Inflammatory macrophage (primary cell): Measurements from ENCODE around the gene PIP4P1.
"Not testable (repeated sequence)": the region's sequence is repeated elsewhere in the genome, so short reads cannot be mapped to it uniquely, and the experiment has no call there.

Experiments
- DNase-seq, 2 donors: peaks; one replicate each; pipeline ENCODE4 v3.0.0-alpha.2; 2020 to 2022
- total RNA-seq, 18 experiments: gene quantifications; one replicate each; lab custom pipeline; 2026; ENCODE audit warnings: mixed read lengths in 6 of 18, inconsistent platforms in 2 of 18; lab: John Stamatoyannopoulos, UW

PIP4P1 gene
- 13.8 to 48.4 (median 29.9) reads per million in 18 experiments for total RNA-seq

DNA sequence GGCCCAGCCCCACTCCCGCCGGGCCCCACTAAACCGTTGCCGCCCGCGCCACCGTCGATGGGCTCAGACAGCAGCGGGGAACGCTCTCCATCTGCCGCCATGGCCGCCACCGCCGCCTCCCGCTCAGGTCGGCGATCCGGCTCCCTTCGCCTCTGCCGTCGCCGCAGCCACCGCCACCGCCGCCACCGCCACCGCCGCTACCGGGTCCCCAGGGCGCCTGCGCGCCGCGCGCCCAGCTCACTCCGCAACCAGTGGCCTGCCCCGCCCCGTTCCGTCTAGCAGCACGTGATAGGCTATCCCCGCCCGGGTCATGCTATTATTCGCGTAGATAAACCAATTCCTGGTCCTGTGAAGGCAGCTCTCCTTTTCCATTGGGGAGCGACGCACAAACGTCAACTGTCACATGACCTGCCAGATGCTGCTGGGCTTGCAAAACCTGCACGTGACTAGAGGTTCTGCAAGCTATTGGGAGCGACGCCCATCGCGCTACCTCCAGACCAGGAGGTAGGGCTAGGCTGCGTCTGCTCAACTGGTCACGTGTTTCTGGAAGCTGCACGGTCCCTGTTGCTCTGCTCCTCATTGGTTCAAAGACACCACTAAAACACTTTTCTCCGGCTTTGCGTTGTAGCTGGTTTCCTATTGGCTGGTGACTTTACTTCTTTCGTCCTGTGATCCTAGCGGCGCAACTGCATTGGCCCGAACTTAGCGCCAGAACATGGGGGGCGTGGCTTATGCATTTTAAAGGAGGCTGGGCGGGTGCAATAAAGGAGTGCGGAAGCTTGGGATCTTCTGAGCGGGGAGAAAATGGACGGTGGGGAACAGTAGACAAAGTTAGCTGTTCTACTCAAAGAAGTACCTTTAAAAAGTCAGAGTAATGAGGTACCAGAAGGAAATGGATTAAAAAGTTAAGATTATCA lies at the start of gene PIP4P1:
TSS of gene PIP4P1 (minus strand) at position 210 of the 917 bp plus-strand sequence. CDS start at position 101, 109 bp downstream.
- peak; percentile 100 for DNase-seq

DNA sequence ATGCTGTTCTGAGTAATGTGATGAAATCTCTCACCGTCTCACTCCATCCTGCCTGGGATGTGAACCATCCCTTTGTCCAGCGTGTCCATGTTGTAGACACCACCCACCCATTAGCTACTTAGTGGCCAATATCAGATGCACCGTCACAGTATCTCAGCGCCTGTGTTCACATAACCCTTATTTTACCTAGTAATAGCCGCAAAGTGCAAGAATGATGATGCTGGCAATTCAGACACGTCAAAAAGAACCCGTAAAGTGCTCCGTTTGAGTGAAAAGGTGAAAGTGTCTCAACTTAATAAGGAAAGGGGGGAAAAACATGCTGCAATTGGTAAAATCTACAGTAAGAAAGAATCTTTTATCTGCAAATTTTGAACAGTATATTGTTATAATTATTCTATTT lies 47.1 kb upstream of the PIP4P1 start:
- no peak for DNase-seq

DNA sequence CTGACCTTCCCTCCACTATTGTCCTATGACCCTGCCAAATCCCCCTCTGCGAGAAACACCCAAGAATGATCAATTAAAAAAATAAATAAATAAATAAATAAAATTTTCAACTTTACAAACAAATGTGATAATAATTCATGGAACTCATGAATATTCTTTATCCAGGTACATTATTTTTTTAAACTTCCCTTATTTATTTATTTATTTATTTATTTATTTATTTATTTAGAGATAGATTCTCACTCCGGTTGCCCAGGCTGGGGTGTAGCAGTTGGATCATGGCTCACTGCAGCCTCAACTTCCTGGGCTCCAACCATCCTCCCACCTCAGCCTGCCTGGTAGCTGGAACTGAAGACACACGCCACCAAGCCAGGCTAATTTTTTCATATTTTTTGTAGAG lies 46.3 kb upstream of the PIP4P1 start:
- not testable (repeated sequence) for DNase-seq

DNA sequence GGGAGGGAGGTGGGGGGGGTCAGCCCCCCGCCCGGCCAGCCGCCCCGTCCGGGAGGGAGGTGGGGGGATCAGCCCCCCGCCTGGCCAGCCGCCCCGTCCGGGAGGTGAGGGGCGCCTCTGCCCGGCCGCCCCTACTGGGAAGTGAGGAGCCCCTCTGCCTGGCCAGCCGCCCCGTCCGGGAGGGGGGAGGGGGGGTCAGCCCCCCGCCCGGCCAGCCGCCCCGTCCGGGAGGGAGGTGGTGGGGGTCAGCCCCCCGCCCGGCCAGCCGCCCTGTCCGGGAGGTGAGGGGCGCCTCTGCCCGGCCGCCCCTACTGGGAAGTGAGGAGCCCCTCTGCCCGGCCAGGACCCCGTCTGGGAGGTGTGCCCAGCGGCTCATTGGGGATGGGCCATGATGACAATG lies 45.5 kb upstream of the PIP4P1 start:
- DNase-seq = not testable (repeated sequence)

DNA sequence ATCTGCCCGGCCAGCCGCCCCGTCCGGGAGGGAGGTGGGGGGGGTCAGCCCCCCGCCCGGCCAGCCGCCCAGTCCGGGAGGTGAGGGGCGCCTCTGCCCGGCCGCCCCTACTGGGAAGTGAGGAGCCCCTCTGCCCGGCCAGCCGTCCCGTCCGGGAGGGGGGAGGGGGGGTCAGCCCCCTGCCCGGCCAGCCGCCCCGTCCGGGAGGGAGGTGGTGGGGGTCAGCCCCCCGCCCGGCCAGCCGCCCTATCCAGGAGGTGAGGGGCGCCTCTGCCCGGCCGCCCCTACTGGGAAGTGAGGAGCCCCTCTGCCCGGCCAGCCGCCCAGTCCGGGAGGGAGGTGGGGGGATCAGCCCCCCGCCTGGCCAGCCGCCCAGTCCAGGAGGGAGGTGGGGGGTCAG lies 45.0 kb upstream of the PIP4P1 start:
- not testable (repeated sequence) for DNase-seq

DNA sequence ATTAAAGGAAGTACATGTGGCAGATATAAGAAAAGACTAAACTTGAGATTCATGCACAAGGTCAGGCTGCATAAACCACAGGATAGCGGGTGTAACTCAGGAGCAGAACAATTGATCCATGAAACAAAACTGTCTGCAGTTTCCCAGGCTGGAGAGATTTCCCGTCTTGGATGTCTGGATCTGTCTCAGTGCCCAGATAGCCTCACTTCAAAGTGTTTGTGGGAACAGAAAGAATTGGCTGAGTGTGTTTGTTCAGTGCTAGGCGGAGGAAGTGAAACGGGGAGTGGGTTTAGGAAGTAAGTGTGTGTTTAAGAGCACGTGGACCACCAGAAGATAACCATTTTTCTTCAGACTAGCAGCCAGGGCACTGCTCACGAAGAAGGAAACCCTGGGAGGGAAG lies 42.7 kb upstream of the PIP4P1 start:
- DNase-seq = peak in 1 of 2 donors; percentile 28

DNA sequence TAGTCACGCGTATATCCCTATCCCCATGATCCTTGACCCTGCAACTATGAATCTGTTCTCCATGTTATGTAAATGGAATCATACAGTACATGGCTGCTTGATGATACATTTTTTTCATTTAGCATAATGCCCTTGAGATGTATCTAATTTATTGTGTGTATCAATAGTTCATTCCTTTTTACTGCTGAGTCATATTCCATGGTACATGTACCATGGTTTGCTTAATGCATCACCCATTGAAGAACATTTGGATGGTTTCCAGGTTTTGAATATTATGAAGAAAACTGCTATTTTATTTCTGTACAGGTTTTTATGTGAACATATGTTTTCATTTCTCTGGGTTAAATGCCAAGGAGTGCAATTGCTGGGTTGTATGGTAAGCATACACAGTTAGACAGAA lies 40.1 kb upstream of the PIP4P1 start:
- DNase-seq = no peak

DNA sequence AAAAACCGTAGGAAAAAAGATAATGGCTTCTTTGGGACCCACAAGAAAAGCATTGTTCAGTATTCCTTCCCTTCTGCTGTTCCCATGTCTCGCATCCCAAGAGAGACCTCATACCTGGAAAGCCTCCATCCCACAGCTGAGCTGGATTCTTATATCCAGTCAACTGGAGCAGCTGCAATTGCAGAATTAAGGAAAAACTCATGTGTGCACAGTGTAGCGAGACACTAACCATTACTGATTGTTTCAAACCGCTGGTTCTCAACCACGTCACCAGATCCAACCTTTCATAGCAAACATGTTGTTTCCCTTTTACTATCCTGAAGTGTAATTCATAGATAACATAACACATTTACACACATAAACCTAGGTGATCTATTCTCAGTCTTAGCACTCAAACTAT lies 38.6 kb upstream of the PIP4P1 start:
- DNase-seq = no peak

DNA sequence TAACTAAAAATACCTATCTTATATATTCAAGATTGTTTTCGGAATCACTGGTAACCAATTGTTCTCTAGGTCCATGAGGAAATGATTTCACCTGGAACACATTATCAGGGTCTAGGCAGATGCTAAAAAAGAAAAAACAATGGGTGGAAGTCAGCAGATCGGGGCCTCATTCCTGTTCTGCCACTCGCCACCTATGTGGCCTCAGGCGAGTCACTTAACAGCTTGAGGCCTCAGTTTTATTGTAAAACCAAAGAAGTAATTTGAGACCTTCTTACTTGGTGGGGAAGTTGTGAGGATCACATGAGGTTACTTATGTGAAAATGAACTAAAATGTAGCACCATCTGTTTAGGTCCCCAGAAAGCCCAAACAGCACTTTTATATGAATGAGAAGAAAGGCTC lies 37.9 kb upstream of the PIP4P1 start:
- DNase-seq = no peak

DNA sequence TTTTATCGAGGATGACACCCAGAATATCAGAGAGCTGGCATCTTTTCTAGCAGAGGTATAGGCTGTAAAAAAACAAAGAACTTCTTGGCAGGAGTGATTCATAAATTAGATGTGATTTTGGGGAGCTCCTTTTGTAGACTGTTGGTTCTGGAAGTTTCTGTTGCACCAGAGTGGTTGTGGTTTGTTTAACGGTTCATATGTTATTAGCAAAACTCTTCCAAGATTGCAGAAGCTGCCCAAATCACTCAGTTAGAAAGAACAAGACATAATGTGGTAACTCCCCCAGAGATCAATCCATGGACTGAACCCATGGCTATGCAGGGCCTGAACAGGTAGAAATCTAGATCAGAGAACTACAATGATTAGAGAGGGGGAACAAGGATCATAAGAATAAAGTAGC lies 37.4 kb upstream of the PIP4P1 start:
- peak in 1 of 2 donors; percentile 16 for DNase-seq

DNA sequence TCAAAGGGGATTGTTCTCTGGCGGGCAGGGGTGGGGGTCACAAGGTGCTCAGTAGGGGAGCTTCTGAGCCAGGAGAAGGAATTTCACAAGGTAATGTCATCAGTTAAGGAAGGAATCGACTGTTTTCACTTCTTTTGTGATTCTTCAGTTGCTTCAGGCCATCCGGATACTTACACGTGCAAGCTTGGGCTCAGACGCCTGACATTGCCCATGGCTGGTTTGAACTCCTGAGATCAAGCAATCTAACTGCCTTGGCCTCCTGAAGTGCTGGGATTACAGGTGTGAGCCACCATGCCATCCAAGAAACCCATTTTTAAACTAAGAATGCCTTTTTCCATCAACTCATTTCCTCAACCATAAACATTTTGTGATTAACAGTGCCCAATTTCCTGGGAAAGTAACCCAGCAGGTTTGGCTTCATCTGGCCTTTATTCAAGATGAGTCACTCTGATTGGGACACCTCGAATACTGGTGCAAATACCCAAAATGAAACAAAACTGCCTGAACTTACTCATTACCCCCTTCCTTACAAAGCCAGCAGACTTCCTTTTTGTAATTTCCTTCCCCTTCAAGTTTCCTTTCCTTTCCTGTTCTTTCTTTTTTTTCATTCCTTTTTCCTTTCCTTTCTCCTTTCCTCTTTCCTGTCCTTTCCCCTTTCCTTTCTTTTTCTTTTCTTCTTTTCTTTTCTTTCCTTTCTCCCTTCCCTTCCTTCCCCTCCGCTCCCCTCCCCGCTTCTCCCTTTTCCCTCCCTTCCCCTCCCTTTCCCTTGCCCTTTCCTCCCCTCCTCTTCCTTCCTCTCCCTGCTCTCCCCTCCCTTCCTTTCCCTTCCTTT lies 33.9 kb upstream of the PIP4P1 start:
- DNase-seq = peak; percentile 33 to 72

DNA sequence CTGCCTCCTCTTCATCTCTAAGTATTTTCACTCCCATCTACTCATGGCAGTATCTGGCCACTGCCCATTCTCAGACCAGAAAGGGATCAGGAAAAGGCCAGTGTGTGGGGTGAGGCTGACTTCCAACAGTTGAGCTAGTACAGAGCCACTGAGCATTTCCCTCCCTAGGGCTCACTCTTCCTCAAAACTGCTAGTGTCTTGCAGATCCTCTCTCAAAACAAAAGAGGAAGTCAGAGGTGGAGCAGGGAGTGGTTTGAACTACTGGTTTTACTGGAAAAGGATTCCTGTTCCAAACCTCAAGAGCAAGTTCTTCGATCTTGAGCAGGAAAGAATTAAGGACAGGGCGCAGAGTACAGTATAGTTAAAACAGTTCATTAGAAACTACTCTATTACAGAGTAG lies 32.4 kb upstream of the PIP4P1 start:
- DNase-seq = peak; percentile 84

DNA sequence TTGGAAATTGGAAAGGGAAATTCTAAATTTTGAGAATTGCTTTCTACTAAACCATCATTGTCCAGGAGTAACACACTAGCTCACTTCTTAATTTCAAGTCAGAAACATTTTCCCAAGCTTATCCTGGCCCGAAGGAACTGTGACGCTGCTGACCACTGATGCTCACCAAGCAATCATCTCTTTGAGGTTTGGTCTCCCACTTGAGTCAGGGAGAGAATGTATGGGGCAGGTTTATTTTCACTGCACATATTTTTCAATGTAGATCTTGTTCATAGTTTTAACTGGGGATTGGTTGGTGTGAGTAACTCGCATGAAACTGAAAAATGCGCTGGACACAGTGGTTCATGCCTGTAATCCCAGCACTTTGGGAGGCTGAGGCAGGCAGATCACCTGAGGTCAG lies 31.3 kb upstream of the PIP4P1 start:
- DNase-seq = no peak

DNA sequence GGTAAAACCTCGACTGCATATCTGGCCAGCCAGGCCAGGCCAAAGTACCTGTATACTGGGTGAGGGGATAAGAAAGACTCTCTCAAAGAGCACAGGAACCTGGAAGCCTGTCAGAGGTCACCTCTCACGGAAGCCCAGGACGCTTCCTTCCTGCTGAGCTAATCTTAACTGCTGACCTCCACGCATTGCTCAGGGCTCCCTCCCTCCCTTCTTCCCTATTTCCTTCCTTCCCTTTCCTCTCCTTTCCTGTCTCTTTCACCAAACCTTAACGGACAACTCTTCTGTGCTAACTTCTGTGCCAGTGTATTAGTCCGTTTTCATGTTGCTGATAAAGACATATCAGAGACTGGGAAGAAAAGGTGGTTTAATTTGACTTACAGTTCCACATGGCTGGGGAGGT lies 29.3 kb upstream of the PIP4P1 start:
- no peak for DNase-seq

DNA sequence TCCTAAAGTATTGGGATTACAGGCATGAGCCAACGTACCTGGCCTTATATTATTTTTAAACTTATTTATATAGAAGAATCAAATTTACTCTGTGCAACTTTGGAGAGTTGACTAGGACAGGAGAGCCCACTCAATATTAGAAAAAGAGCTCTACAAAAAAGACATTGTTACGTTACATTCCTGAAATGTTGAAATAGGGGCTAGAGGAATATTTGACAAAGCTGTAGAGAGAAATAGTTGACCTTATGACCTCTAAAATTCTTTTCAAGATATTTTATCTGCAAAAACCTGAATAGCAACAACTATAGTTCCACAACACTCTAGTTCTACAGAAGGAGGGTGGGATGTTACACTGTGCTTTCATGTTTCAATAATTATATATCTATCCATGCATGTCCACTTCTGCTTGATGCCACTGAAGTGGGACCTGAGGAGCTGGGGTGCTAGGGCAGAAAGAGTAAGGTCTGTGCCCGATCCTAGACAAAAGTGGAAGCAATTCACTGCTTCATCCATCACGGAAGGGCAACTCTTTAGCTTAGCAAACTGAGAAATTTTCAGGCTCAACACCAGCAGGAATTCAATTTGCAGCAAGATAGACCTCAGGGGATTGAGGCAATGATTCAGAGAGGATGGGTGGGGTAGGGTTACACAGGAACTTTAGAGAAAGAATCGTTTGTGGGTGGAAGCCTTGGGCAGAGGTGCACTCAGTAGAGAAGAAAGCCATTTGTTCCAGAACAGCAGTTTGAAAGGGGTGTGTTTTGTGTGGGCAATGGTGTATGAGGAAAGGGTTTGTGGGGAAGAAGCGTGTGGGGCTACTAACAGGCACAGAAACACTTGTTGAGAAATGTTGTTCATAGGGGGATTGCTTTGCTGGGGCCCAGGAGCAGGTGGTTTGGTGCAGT lies 28.1 kb upstream of the PIP4P1 start:
- DNase-seq = peak; percentile 65 to 66

DNA sequence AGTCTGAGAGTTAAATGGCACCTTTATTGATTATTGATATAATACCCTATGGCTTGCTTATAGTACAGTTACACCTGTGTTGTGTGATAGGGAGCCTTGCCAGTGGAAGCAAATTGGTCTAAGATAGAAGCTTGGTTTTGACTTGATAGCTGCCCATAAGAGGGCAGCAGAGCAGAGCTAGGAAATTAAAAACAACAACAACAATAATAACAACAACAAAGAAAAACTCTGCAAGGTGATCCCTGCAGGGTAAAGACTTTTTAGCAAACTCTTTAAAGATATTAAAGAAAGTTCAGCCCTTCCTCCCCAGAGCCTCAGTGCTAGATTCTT lies 26.1 kb upstream of the PIP4P1 start:
- DNase-seq = no peak

DNA sequence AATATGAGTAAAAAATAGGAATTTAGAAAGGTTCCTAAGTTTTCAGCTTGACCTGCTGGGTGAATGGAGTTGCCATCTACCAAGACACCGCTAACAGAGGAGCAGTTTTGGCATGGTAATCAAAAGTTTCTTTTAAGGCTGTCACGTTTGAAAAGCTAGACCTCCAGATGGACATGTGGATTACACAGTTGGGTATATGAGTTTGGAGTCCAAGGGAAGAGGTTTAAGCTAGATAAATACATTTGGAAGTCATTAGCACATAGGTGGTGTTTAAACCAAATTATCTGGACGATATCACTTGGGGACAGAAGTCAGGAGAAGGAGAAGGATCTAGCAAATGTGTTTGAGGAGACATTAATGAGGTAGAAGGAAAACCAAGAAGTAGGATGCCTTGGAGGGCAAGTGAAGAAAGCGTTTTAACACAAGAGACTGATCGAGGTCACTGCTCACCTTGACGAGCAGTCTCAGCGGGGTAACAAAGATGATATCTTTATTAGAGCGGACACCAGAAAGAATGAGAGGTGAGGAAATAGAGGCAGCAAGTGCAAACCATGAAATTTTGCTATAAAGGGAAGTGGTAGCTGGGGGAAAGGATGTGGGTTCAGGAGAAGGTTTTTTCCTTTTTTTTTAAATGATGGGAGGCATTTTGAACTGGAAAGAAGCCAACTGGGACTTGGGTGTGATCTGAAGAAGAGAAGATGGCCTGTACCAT lies 25.6 kb upstream of the PIP4P1 start:
- peak; percentile 20 to 53 for DNase-seq

DNA sequence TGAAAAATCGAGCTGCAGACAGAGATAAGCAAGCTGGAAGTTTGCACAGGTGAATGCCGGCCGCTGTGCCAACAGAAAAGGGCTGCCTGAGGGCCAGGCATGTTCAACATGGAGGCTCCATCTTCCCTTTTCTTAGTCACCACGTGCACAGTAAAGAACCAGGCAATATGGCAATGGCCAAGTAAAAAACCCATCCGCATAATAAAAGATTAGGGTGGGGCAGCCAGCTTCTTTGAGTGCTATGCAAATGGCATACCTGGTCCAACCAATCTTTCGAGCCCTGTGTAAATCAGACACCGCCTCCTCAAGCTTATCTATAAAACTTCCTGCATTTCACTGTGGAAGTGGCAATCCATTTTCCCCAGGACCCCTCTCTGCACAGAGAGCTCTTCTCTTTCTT lies 24.7 kb upstream of the PIP4P1 start:
- no peak for DNase-seq

DNA sequence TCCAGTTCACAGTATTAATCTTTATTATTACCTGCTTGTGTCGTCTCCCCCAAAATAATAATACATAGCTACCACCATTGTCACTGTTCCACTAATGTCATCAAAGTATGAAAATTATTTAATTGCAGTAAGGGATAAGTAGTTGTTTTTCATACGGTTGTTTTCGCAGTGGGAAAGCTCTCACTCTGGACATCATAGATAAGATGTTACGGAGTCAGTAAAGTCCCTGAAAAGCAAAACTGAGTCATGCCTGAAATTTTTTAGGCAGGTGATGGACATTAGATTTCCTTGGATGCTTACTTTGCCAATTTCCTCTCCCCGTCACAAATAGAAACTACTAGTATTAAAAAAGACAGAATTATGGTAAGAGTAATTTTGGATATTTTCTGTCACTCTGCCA lies 21.1 kb upstream of the PIP4P1 start:
- no peak for DNase-seq

DNA sequence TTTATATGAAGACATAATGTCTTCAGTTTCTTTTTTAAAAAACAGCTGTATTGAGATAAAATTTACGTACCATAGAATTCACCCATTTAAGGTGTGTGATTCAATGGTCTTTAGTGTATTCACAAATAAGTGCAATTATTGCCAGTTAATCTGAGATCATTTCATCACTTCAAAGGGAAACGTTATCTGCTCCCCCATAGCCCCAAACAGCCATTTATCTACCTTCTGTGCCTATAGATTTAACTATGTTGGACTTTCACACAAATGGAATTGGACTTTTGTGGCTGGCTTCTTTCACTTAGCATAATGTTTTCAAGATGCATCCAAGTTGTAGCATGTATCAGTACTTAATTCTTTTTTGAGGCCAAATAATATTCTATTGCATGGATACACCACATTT lies 17.7 kb upstream of the PIP4P1 start:
- no peak for DNase-seq

DNA sequence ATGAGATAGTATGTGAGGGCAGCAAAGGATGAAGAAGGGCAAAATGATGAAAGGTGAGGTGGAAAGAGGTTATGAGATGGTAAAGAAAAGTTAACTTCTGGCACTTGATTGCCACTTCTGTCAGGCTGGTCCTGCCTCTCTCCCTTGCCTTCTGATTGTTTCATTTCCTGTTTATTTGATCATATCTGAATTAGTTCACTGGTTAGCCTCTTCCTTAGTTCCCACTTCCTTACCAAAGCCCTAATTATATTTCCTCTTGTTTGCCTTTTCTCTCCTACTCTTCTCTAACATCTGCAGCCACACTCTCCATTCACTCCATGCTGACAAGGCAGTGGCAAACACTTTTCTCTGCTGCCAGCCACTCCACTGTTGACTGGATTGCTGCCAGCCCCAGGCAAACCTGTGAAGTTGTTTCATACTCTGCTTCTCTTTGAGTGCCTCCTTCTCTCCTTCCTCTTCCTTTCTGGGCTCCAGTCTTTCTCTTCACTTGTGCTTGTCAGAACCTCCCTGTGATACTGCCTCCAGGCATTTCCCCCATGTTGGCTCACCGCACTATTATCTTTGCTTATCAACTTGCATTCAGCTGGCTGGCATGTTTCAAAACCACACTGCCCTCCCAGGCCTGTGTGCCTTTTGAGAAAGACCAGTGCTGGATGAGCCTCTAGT lies 16.1 kb upstream of the PIP4P1 start:
- DNase-seq = peak; percentile 25 to 32
